Sigmoid colon (tissue), 7 donors: ENCODE data around the gene RCHY1. TPM values are rescaled to one million over a fixed set of nuclear protein-coding genes. Genes with fewer than 3 reads are reported as not detected.

ENCODE experiments used
- DNase-seq: peaks from one replicate; pipeline ENCODE4 v3.0.0-alpha.2; 2019
- H3K27ac ChIP-seq, 4 donors: fragments of 200-600 bp; sonication (generic); one replicate each; pipeline ENCODE4 v1.5.1; 2016 to 2019; ENCODE audit warnings: mild to moderate bottlenecking in 1 of 4
- H3K27me3 ChIP-seq, 3 donors: fragments of 200-600 bp; sonication (generic); one replicate each; pipeline ENCODE4 v1.5.1; 2019; ENCODE audit warnings: mild to moderate bottlenecking in 1 of 3
- H3K36me3 ChIP-seq, 4 donors: fragments of 200-600 bp; sonication (generic); one replicate each; pipeline ENCODE4 v1.5.1; 2016 to 2019
- H3K4me1 ChIP-seq, 4 donors: fragments of 200-600 bp; sonication (generic); one replicate each; pipeline ENCODE4 v1.5.1; 2017 to 2019
- H3K4me3 ChIP-seq, 4 donors: fragments of 200-600 bp; sonication (generic); one replicate each; pipeline ENCODE4 v1.5.1; 2017 to 2019; ENCODE audit warnings: mild to moderate bottlenecking in 2 of 4, moderate library complexity in 1 of 4
- H3K9me3 ChIP-seq, 4 donors: fragments of 200-600 bp in 3 of 4; sonication (generic) in 3 of 4; one replicate each; pipeline versions ENCODE4 v1.5.1 to v1.6.1; 2013 to 2019
- EP300 ChIP-seq, 4 donors: sonication (generic); formaldehyde crosslinking; IDR thresholded peaks; one replicate each; pipeline ENCODE4 v1.6.1; 2017; ENCODE audit warnings: antibody characterized with exemption in 4 of 4
- POLR2A ChIP-seq, 2 donors: fragments of 450-650 bp; IDR thresholded peaks; one replicate each; pipeline ENCODE4 v1.6.1; 2016; ENCODE audit warnings: antibody characterized with exemption in 2 of 2, mild to moderate bottlenecking in 2 of 2, moderate library complexity in 2 of 2
- POLR2AphosphoS5 ChIP-seq, 4 donors: sonication (generic); formaldehyde crosslinking; IDR thresholded peaks; one replicate each; pipeline ENCODE4 v1.6.1; 2017; ENCODE audit warnings: antibody characterized with exemption in 4 of 4
- WGBS, 2 donors: extraction: QIAGEN DNeasy Blood & Tissue Kit; methylation state at CpG; one replicate each; pipeline ENCODE4 v1.1.7; 2013; 5-methylcytosine and 5-hydroxymethylcytosine counted together
- intact Hi-C: fragments of 100-400 bp; cut with DNase I; formaldehyde crosslinking; loops from one replicate; pipeline ENCODE4 v1.15.1; 2023
- polyA plus RNA-seq, 3 donors: library from polyadenylated mRNA; stranded (reverse); fragments of 200-250 nt; gene quantifications; one replicate each; pipeline ENCODE4 v1.2.3, GENCODE V29; 2013
- total RNA-seq, 4 donors: library from RNA; depleted of rRNA; stranded (reverse); fragments of >200 nt; gene quantifications; one replicate each; pipeline ENCODE4 v1.1.0, GENCODE V29; 2016
- TF ChIP-seq, protein P1 (sequence below), 4 experiments: fragments of 450-650 bp in 3 of 4; fragments of 200-600 bp in 1 of 4; IDR thresholded peaks; one replicate each; pipeline ENCODE4 v1.5.1; 2016 to 2019; ENCODE audit warnings: antibody characterized with exemption in 4 of 4, mild to moderate bottlenecking in 3 of 4, moderate library complexity in 2 of 4
- donor health status: healthy with polysubstance abuse.
- donor health status: Bipolar disorder and iron deficiency.
- donor health status: healthy.

The RCHY1 gene
- total and polyA plus RNA-seq, 7 donors, result 19.4 to 41.5 (median 27.1) TPM

DNA sequence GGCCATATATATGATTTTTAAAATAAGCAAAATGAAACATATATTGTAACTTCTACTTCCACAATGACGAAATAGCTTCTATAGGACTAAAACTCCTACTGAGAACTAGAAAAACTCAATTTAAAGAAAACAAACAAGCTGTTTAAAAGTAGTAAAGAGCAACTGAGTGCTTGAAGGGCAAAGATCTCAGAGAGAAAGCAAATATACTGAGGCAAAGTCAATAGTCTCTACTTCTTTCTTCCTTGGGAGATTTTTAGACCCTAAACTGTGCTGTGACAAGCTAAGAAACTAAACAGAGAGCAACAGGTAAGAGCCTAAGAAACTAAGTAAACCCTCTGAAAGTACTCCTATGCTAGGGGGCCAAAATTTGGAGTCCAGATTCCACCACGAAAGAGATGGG lies 8.6 kb downstream of the RCHY1 start:
- H3K4me3 ChIP-seq, result no peak overlapping the region
- intact Hi-C loops, result no loop called here
- H3K4me1 ChIP-seq, result peaks cover 0 to 8% (median 4%) of the 10 kb centered on the region in 4 donors
- H3K27me3 ChIP-seq, result no peaks in the 10 kb centered on the region
- peaks cover 0 to 49% (median 0%) of the 10 kb centered on the region in 4 donors for H3K36me3 ChIP-seq
- 32 to 86% methylated on average over 2 of the region's 2 CpGs for WGBS, 2 donors
- no peak for DNase-seq
- no peaks in the 10 kb centered on the region for H3K9me3 ChIP-seq
- no peak overlapping the region for H3K27ac ChIP-seq
- TF ChIP-seq EP300 (IDR thresholded peaks at IDR 0.05) (no peak), POLR2A (IDR thresholded peaks at IDR 0.05) (no peak), POLR2AphosphoS5 (IDR thresholded peaks at IDR 0.05) (no peak)
- TF ChIP-seq, protein P1, sequence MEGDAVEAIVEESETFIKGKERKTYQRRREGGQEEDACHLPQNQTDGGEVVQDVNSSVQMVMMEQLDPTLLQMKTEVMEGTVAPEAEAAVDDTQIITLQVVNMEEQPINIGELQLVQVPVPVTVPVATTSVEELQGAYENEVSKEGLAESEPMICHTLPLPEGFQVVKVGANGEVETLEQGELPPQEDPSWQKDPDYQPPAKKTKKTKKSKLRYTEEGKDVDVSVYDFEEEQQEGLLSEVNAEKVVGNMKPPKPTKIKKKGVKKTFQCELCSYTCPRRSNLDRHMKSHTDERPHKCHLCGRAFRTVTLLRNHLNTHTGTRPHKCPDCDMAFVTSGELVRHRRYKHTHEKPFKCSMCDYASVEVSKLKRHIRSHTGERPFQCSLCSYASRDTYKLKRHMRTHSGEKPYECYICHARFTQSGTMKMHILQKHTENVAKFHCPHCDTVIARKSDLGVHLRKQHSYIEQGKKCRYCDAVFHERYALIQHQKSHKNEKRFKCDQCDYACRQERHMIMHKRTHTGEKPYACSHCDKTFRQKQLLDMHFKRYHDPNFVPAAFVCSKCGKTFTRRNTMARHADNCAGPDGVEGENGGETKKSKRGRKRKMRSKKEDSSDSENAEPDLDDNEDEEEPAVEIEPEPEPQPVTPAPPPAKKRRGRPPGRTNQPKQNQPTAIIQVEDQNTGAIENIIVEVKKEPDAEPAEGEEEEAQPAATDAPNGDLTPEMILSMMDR (IDR thresholded peaks at IDR 0.05), result no peak

DNA sequence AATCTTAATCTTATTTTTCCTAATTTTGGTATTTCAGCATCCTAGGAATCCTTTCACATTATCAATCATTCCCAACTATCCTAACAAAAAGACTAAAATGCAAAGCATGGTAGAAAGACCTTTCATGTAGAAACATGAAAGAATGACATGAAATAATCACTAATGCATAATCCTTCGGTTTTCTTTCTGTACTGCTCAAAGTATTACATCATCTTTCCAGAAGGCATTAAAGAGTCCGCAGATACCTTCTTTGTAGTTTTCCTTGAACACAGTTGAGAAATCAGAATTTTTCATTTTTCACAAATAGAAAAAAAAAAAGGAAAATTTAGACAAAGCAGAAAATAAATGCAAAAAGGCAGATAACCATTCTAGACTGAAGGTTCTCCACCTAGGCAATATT lies 11.5 kb downstream of the RCHY1 start:
- Histone ChIP-seq H3K36me3 (peaks cover 0 to 60% (median 0%) of the 10 kb centered on the region in 4 donors), H3K27me3 (no peaks in the 10 kb centered on the region), H3K4me1 (no peaks in the 10 kb centered on the region), H3K4me3 (no peak overlapping the region), H3K27ac (no peak overlapping the region), H3K9me3 (no peaks in the 10 kb centered on the region)
- 94 to 96% methylated on average over 2 of the region's 2 CpGs for WGBS, 2 donors
- TF ChIP-seq POLR2A (IDR thresholded peaks at IDR 0.05) (no peak), POLR2AphosphoS5 (IDR thresholded peaks at IDR 0.05) (no peak), EP300 (IDR thresholded peaks at IDR 0.05) (no peak)
- TF ChIP-seq, protein P1 (IDR thresholded peaks at IDR 0.05), result no peak
- DNase-seq, result no peak
- intact Hi-C loops, result no loop called here

DNA sequence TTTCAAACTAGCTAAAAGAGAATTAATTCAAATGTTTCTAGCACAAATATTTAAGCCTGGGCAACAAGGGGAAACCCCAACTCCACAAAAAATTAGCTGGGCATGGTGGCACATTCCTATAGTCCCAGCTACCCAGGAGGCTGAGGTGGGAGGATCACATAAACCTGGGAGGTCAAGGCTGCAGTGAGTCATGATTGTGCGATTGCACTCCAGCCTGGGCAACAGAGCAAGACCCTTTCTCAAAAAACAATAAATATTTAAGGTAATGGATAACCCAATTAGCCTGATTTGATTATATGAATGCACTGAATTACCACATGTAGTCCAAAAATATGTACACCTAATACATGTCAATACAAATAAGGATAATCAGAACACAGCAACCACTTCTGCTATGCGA lies 14.3 kb downstream of the RCHY1 start:
- DNase-seq, result no peak
- TF ChIP-seq POLR2AphosphoS5 (IDR thresholded peaks at IDR 0.05) (no peak), EP300 (IDR thresholded peaks at IDR 0.05) (no peak), POLR2A (IDR thresholded peaks at IDR 0.05) (no peak)
- no peaks in the 10 kb centered on the region for H3K9me3 ChIP-seq
- no peak overlapping the region for H3K4me3 ChIP-seq
- H3K27me3 ChIP-seq, result no peaks in the 10 kb centered on the region
- intact Hi-C loops, result no loop called here
- H3K36me3 ChIP-seq, result peaks cover 0 to 37% (median 0%) of the 10 kb centered on the region in 4 donors
- WGBS, 2 donors, result 93 to 99% methylated on average over 2 of the region's 2 CpGs
- no peak overlapping the region for H3K27ac ChIP-seq
- H3K4me1 ChIP-seq, result peaks cover 0 to 16% (median 6%) of the 10 kb centered on the region in 4 donors

DNA sequence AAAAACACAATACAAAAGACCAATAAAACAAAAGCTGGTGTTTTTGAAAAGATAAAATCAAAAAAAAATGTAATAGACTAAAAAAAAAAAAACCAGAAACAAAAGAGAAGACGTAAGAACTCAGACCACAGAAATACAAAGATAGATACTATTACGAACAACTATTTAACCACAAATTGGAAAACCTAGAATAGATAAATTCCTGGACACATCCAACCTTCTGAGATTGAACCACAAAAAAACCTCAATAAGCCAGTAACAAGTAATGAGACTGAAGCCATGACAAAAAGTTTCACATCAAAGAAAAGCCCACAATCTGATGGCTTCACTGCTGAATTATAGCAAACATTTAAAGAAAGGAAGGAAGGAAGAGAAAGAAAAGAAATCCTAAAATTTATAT lies 16.2 kb downstream of the RCHY1 start:
- no peak for TF ChIP-seq POLR2A (IDR thresholded peaks at IDR 0.05)
- TF ChIP-seq, protein P1 (IDR thresholded peaks at IDR 0.05), result no peak
- no peak for TF ChIP-seq POLR2AphosphoS5 (IDR thresholded peaks at IDR 0.05)
- no peak for TF ChIP-seq EP300 (IDR thresholded peaks at IDR 0.05)
- Histone ChIP-seq H3K9me3 (no peaks in the 10 kb centered on the region), H3K4me1 (peaks cover 0 to 27% (median 10%) of the 10 kb centered on the region in 4 donors), H3K27ac (no peak overlapping the region), H3K4me3 (no peak overlapping the region), H3K27me3 (no peaks in the 10 kb centered on the region), H3K36me3 (peaks cover 0 to 29% (median 0%) of the 10 kb centered on the region in 4 donors)
- intact Hi-C loops, result no loop called here
- DNase-seq, result no peak
- WGBS, 2 donors, result 83 to 88% methylated on average over 2 of the region's 2 CpGs

DNA sequence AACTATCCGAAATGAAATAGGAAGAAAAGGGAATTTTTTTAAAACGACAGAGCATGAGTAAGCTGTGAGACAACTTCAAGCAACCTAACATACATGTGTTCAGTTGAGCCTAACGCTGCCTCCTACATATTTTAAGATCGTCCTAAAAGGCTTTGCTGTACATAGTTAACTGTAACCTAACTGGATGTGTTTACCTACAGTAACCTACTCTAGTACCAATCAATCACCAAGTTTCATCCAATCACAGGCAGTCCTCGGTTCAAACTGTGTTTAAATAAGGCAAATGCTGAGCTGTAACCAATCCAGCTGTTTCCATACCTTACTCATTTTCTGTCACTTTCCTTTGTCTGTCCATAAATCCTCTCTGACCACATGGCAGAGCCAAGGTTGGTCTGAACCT lies 17.1 kb downstream of the RCHY1 start:
- intact Hi-C loops, result no loop called here
- no peak overlapping the region for H3K4me3 ChIP-seq
- DNase-seq, result no peak
- peaks cover 0 to 38% (median 0%) of the 10 kb centered on the region in 4 donors for H3K36me3 ChIP-seq
- H3K9me3 ChIP-seq, result no peaks in the 10 kb centered on the region
- 71 to 77% methylated on average over 5 of the region's 5 CpGs for WGBS, 2 donors
- H3K27me3 ChIP-seq, result no peaks in the 10 kb centered on the region
- peaks cover 0 to 27% (median 10%) of the 10 kb centered on the region in 4 donors for H3K4me1 ChIP-seq
- H3K27ac ChIP-seq, result no peak overlapping the region
- TF ChIP-seq, protein P1 (IDR thresholded peaks at IDR 0.05), result no peak
- no peak for TF ChIP-seq POLR2AphosphoS5 (IDR thresholded peaks at IDR 0.05)
- TF ChIP-seq EP300 (IDR thresholded peaks at IDR 0.05), result no peak
- no peak for TF ChIP-seq POLR2A (IDR thresholded peaks at IDR 0.05)
